ENCODE data around the gene VWC2L.
A peak's percentile ranks its signal among the peaks of the same experiment; 100 is the strongest.

VWC2L gene

DNA sequence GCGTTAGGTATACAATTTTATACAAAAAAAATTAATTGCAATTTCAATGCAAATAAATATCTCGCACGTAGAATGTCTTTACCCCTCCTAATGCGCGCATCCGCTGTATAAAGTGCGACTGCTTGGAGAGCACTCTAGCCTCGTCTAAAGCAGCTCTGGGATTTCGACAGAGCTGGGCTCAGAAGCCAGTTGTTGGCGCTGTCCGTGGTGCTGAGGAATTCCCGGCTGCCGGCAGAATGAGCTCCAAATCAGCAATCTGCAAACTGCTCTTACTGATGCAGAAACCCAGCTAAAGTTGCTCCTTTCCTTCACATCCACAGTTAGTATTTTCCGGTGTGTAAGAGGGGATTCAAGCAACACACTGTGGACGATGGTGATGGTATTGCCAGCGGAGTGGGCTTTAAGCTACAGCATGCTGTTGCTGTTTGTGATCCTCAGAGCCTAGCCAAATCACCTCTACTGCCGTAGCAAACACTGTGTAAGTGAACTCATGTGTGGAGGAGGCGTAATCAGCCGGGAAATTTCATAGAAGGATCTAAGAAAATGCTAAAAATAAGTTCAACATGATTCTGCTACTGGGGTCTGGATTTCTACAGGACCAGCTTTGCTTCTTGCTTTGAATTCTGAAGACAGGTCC lies at the start of gene VWC2L:
TSS of gene VWC2L (plus strand) at position 137 of the 637 bp plus-strand sequence. CDS start 3,140 bp downstream, outside the sequence.
- DNase-seq, result peak; percentile 33

DNA sequence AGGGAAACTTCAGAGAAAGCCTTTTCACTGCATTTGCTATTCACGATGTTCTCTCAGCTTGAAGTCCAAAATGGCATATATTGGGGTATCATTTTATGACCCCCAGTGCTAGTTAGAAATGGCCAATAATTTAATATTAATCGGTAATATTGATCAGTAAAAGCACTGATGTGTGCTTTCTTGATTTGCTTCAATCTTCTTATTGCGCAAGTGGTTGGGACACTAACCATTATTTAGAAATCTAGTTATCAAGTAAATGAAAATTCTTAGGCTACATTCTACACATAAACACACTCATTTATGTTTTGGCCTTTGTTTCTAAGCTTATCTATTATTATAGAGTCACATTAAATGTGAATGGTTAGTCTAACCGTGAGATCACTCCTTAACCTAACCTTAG lies 49.7 kb upstream of the VWC2L start:
- DNase-seq, result no peak

DNA sequence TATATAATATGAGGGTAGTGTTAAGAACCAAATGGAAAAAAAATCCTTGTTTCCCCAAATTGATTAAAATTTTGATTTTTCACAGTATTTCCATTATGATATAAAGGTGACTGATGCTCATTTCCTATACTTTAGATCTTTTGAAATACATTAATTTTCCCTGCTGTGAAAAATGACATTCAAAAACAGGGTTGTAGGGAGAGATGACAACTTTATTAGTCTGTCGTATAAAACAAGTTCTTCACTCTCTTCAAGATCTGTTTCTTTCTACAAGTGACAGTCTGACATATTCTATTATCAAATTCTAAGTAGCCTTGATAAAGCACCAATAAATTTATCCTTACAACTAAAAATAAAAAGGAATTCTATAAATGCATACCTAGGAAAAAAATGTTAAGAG lies 45.3 kb upstream of the VWC2L start:
- no peak for DNase-seq

DNA sequence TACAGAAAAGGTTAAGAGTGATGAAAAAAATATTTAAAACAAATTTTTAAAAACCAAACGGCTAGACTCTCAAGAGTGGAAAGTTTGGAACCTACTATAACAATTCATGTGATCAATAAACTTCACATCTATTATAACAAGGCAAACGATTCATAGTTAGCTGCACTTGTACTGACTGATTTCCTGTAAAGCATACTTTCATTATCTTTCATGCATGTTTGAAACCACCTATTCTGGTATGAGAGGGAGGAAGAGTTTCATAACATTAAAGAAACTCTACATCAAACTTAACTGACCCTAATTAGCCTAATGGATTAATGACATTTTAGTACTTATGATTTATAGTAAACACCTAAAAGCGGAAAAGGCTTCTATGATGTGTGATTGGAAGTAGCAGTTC lies 43.7 kb upstream of the VWC2L start:
- no peak for DNase-seq

DNA sequence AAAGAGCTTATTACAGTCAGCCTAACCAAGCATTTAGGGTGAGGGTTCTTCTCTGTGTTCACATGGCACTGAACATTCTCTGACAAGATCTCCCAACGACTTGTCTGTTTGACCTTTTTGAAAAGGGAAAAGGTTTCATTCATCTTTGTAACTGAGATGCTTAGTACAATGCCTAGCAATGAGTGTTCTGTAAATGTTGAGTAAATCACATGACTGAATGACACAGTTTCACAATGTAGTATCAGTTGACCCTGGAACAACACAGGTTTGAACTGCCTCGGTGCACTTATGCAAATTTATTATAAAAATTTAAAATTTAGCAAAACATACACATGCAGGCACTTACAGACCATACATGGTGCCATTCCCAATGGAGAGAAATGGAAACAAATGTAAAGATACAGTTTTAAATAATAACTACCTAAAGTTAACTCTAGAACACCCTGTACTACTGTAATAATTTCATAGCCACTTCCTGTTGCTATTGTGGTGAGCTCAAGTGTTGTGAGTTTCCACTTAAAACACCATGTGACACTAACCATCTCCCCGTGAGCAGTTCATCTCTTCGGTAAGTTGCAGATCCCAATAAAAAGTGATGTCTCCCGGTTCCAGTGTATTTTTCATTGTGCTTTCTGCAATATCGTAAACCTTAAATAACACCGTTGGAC lies 34.1 kb upstream of the VWC2L start:
- DNase-seq, result no peak

DNA sequence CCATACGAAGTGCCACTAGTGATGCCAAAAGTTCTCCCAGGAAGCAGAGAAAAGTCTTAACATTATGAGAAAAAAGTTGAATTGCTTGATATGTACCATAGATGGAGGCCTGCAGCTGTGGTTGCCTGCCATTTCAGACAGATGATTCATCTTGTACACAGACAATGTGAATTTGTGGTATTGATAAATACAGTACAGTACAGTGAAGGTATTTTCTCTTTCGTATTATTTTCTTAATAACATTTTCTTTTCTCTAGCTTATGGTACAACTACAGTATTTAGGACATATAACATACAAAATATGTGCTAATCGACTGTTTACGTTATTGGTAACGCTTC lies 33.6 kb upstream of the VWC2L start:
- DNase-seq, result no peak

DNA sequence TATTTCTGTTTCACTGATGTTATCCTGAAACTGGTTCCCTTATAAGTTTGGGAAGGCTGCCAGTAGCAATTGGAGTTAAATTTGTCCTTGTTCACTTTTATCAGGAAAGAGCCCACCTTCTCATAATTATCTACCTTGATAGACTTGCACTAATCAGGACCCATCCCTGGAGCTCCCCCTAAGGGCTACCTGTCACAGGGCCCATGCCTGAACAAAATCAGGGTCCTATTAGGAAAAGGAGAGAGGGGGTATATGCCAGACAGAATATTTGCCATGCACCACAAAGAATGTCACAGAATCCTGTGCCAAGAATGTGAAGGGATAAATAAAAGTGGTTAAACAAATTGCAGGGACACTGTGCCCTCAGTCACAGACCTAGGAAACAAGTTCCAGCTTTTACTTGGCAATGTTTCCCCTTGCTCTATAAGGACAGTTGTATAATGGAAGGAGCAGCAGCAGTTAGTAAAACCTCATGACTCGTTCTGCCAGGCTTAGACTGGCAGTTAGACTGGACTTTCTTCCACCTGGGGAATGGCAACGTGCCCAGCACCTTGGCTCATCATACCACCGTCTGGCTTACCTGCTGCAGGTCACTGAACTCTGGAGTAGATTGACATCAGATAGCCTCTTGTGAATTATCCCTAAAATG lies 32.3 kb upstream of the VWC2L start:
- no peak for DNase-seq

DNA sequence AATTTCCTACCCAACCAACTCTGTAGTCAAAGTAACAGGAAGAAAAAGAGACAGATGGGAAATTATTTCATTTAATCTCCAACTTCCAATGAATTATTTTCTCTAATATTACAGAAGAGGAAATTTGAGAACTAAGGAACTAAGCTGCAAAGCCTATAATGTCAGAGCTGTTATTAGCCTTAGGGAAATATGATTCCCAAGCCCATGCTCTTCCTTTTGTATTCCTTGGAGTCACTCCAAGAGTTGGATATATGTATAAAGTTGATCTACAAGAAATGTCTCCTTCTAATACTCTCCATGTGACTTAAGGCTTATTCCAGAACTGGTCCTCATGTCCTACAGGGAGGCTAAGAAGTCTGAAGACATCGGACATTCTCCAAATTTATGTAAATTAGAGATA lies 31.6 kb upstream of the VWC2L start:
- DNase-seq, result no peak

DNA sequence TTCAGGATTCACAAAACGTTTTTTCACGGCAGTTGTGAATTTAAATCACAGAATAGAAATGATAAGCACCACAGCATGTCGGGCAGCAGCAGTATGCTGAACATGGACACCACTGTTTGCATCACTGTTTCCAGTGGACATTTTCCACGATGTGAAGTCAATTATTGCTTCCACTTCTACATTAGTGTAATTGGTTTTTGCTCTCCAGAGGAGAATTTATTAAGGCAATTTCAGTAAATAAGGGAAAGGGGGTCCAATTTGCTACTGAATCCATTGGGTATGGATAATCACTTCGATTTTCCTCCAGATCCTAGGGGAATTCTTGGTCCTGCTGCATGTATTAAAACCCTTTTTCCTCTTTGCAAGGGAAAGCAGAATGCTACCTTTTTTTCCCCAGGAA lies 30.2 kb upstream of the VWC2L start:
- no peak for DNase-seq

DNA sequence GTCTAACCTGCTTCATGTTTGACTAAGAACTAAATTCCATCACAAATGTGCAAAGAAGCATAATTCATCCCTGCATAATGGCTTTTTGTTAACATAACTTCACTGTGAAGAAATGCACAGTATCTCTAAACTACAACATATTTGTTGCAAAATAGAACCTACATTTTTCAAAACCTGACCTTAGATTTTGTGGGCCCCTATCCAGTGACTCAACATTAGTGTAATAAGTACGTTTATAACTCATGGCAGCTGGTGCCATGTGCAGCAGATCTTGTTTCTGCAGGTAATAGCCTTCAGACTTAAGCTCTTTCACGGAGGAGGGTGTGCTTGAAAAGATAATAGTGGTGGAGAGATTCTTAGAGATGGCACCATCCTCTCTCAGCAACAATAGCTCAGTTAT lies 28.6 kb upstream of the VWC2L start:
- no peak for DNase-seq

DNA sequence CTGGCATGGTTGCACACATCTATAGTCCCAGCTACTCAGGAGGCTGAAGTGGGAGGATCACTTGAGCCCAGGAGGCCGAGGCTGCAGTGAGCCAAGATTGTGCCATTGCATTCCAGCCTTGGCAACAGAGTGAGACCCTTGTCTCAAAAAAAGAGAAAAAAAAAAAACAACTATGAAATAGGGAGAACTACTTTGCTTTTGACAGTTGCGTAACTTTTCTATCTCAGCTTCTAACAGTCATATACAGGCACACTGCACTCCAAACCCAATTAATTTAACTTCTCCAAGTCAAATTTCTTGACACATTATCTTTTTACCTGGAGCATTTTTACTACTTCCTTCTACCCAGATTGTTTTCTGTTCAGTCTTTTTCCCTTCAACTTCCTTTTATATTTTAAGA lies 24.1 kb upstream of the VWC2L start:
- DNase-seq, result no peak

DNA sequence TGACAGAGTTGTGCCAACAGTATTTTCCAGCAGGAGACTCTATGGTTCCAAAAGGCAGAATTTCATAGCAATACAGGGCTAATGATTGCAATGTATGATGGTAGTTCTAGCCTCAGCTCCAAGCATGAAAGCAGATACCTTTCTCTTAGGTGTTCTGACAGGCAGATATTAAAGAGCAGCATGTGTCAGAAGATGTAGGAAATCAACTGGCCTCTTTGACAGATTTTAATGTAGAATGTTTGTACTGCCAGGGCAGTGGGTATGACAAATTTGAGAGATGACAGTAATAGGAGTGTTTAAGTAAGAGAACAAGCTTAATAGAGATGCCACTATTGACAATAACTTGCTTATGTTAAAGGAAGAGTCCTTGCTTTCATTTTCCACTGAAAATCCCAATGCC lies 21.5 kb upstream of the VWC2L start:
- DNase-seq, result no peak

DNA sequence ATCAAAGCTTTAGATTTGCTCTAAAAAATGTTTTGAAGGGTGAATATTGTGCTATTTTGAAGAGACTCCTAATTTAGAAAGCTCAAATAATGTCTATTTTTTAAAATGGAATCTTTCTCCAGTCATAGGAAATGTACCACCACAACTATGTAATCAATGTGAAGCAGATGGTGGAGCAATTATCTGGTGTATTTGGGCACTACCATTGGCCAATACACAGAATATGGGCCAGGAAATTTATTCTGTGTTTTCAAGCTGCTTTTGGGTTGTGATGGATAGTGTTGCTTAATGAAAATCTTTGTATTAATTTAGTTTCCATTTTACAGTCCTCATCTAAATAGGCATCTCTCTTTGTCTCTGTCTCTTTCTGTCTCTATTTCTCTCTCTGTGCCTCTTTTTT lies 17.1 kb upstream of the VWC2L start:
- no peak for DNase-seq

DNA sequence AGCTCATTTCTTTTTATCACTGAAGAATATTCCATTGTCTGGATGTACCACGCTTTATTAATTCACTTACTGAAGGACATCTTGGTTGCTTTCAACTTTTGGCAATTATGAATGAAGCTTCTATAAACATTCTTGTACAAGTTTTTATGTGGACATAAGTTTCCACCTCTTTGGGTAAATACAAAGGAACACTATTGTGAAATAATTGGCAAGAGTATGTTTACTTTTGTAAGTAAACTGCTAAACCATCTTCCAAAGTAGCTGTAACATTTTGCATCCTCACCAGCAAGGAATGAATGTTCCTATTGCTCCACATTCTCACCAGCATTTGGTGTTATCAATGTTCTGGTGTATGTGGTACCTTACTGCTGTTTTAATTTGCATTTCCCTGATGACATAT lies 15.8 kb upstream of the VWC2L start:
- no peak for DNase-seq

DNA sequence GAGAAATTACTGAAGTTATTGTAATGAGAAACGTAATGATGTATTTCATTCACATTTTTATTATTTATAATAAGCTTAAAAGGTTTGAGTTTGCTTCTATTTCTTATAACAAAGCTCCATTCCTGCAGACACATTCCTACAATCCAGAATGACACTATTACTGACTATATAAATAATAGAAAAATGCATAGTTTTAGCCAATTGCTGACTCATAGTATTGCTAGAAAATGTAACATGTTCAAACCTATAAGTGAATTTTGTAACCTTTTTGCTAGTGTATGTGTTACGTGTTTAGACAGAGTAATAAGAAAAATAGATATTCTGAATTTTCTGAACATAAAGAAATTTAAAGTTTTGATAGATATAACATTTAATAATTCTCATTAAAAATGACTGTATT lies 9.3 kb upstream of the VWC2L start:
- DNase-seq, result no peak

DNA sequence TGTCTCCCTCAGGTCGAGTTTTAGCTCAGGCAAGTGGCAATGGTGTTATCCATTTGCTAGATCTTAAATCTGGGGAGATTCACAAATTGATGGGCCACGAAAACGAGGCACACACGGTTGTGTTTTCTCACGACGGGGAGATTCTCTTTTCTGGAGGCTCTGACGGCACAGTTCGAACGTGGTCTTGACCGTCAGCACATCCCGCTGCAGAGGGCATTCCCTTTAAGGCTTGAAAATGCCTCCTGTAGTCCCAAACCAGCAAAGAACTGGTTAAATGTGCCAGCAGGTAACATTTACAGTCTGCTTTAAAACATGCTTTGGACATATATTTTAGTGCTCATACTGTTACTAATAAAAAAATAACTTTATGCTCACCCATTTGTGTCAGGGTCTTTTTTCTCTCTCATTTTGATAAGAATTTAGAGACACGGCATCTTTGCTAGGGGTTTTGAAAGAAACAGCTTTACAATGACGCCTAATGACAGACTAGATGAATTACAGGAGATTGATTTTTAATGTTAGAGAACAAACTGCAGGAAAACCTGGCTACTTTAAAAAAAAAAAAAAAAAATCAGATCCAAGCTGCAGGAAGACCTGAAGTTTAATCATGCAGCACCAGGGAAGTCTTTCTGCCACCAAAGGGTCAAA lies 602 bp upstream of the VWC2L start:
- DNase-seq, result no peak

DNA sequence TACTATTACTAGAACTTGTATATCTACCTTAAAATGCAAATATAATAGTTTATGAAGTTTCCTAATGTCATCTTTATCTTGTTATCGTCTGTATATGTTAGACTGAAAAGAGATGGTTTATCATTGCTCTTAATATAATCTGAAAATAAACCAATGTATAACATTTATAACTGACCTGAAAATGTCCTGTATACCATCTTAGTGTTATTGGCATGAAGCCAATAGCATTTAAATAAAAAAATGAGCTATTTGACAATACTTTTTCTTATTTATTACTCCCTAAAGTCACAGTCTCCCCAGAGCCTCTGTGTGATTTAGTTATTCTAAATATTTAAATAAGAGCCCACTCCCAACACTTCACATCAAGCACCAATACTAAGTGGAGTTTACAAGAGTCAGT lies 1.8 kb downstream of the VWC2L start:
- DNase-seq, result no peak

DNA sequence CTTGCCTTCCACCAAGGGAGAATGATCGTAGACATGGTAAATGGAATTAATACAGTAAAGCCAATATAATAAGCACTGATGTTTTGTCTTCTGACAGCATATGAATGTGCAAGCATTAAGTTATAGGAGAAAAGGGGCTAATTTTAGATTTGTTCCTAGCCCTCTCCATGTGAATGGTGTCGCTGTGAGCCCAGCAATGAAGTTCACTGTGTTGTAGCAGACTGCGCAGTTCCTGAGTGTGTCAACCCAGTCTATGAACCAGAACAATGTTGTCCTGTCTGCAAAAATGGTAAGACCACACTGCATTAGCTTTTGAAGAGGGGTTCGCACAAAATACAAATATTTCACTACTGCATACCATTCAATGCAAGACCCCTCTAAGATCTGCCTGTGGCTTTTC lies 25.6 kb downstream of the VWC2L start:
- DNase-seq, result no peak

DNA sequence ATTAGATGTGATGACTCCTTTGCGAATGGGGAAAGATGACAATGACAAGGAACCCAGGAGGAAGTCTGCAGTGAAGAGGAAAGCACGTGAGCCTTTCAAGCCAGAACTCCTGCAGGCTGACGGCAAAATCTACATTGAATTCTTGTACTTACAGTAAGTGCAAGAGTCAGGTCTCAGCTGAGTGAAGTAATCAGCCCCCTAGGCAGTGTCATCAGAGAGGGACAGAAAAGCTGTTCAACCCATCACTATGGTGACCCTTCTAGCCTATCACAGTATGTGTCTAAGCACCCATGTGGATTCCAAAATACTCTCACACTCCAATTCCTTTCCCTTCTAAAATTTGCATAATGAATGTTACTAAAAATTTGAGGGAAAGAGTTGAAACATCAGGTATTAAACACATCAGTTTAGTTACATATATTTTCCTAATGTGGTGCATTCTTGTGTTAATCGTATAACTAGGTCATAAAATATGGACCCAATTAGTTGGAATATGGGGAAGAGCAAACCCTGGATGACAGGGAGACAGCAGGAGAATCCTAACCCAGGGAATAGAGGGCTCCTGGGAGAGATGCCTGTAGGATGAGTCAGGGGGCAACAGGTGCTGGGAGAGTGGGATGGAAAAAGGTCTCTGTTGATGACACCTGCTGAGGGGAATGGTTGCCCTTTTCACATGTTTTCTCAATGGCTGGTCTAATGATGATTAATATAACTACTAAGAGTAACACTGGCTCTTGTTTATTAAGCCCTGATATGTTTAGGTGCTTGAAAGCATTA lies 39.5 kb downstream of the VWC2L start:
- no peak for DNase-seq

DNA sequence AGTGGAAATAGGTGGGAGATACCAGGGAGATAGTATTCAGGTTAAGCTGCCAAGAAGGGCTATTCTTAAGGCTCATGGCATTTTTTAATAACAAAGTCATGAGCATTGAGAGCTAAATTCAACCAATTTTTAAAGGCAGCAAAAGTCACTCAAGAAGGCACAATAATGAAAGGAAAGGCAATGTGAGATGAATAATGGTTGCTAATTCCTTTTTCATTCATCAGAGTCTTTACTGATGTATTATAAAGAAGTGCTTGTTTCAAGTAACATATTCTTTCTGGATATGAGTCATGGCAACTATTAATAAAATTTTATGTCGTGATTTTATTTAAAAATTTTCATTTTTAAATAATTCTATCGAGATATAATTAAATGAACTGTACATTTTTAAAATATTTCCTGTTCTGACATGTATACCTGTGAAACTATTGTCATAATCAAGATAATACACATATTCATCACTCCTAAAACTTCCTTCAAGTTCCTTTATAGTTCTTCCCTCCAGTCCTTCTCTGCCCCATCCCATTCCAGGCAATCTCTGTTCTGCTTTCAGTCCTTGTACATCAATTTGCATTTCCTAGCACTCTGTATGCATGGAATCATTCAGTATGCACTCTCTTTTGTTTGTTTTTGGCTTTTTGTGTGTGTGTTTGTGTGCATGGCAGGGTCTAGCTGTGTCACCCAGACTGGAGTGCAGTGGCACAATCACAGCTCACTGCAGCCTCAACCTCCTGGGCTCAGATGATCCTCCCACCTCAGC lies 40.8 kb downstream of the VWC2L start:
- no peak for DNase-seq

DNA sequence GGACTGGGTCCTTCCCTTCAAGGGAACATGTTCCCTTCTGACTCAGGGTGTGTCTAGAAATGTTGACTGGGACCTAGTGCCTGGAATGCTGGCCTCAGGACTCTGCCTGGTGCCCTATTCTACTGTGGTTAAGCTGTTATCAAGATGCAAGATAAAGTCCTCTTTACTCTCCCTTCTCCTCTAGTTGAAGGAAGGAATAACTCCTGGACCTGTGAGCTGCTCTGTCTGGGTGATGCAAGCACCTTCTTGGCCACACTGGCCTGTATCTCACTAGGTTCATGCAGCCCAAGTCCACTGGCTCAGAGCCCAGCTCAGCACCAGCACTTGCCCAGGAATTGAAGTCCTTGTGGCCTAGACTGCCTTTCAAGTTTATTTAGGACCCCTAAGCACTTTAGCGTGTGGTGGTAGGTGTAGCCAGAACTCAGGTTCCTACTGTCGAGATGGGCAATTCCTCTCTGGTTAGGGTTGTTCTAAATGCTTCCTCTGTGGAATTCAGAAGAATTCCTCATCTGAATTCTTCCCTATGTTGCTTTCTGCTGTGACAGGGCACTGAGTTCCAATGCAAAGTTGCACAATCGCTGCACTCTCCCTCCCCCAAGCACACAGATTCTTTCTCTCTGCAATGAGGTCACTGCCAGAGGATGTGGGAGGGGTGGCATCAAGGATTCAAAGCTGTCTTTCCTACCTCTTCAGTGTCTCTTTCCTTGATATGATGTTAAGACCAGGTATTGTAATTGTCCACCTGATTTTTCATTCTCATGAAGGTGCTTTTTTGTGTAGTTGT lies 54.7 kb downstream of the VWC2L start:
- no peak for DNase-seq

DNA sequence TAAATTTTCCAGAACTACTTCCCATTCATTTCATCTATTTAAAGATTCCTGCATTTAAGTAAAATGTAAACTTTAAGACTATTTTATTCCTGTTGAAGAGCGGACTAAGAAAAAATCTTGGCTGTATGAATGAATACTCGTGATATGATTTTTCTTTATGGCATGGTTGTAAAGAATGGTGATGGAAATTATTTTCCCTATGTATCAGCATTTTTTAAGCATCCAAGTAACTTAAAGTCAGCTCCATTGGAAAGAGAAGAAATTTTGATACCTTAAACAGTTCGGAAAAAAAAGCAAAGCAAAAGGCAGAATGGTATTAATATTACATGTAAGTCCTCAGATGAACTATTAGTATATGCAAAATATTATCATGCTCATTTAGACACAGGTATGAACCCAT lies 58.9 kb downstream of the VWC2L start:
- DNase-seq, result no peak

Data from activated CD4-positive, alpha-beta T cell treated with anti-CD3 and anti-CD28 coated beads, Interleukin-10, Interleukin-2, amounts not matched to agents 100 ng/mL and 50 ng/mL, durations not matched to agents 16 hours and 8 hours (primary cell).